HepG2 (cell line): Measurements from ENCODE around the gene CCDC38. TPM values are rescaled to one million over a fixed set of nuclear protein-coding genes. Genes with fewer than 3 reads are reported as not detected.

Source experiments
- ATAD3A ChIP-seq: sonication (generic); formaldehyde crosslinking; IDR thresholded peaks from 2 replicates; pipeline ENCODE4 v1.4.0; 2020; ENCODE audit warnings: missing genetic modification reagents
- BORCS8-MEF2B ChIP-seq: sonication (generic); formaldehyde crosslinking; IDR thresholded peaks from 2 replicates; pipeline ENCODE4 v1.8.0; 2022; ENCODE audit warnings: mild to moderate bottlenecking, missing genetic modification reagents
- HDAC1 ChIP-seq: sonication (generic); formaldehyde crosslinking; IDR thresholded peaks from 2 replicates; pipeline ENCODE4 v1.5.1; 2020; ENCODE audit warnings: mild to moderate bottlenecking, missing genetic modification reagents
- HMG20A ChIP-seq: IDR thresholded peaks from 2 replicates; pipeline ENCODE4 v1.6.1; 2016; ENCODE audit warnings: borderline replicate concordance
- KMT2A ChIP-seq: sonication (generic); formaldehyde crosslinking; IDR thresholded peaks from 2 replicates; pipeline ENCODE4 v1.4.0; 2020; ENCODE audit warnings: missing genetic modification reagents
- NFRKB ChIP-seq: fragments of 450-650 bp; IDR thresholded peaks from 2 replicates; pipeline ENCODE4 v1.6.1; 2017
- RARA ChIP-seq: IDR thresholded peaks from 2 replicates; pipeline ENCODE4 v1.6.1; 2016; ENCODE audit warnings: missing genetic modification reagents, missing compliant biosample characterization
- STAG1 ChIP-seq: sonication (generic); formaldehyde crosslinking; IDR thresholded peaks from 2 replicates; pipeline ENCODE4 v1.4.0; 2020; ENCODE audit warnings: missing genetic modification reagents
- ZNF10 ChIP-seq: sonication (generic); formaldehyde crosslinking; IDR thresholded peaks from 2 replicates; pipeline ENCODE4 v1.4.0; 2020; ENCODE audit warnings: mild to moderate bottlenecking, low read depth, missing genetic modification reagents, borderline replicate concordance
- ZNF564 ChIP-seq: sonication (generic); formaldehyde crosslinking; IDR thresholded peaks from 2 replicates; pipeline ENCODE4 v1.8.1; 2023; ENCODE audit warnings: mild to moderate bottlenecking, missing genetic modification reagents
- ZNF570 ChIP-seq: sonication (generic); formaldehyde crosslinking; IDR thresholded peaks from 2 replicates; pipeline ENCODE4 v1.4.0; 2020; ENCODE audit warnings: mild to moderate bottlenecking, missing genetic modification reagents, borderline replicate concordance
- ZNF589 ChIP-seq: sonication (generic); formaldehyde crosslinking; conservative IDR thresholded peaks from 2 replicates; pipeline ENCODE4 v1.8.0; 2022; ENCODE audit warnings: mild to moderate bottlenecking, moderate library complexity, missing genetic modification reagents
- ZNF674 ChIP-seq: sonication (generic); formaldehyde crosslinking; IDR thresholded peaks from 2 replicates; pipeline ENCODE4 v1.5.0; 2020; ENCODE audit warnings: low read depth, mild to moderate bottlenecking, missing genetic modification reagents
- ZNF891 ChIP-seq: sonication (generic); formaldehyde crosslinking; IDR thresholded peaks from 2 replicates; pipeline ENCODE4 v1.5.0; 2020; ENCODE audit warnings: mild to moderate bottlenecking, missing genetic modification reagents
- polyA plus RNA-seq, 8 experiments: library from polyadenylated mRNA; depleted of rRNA in 3 of 8; stranded (reverse) in 7 of 8; unstranded in 1 of 8; fragments of >200 nt; fragmentation: Illumina TruSeq in 4 of 8; extraction: Trizol in 4 of 8; gene quantifications; 2 replicates each; pipeline versions ENCODE4 v1.2.1 to v1.2.3, GENCODE V29; 2011 to 2016; ENCODE audit warnings: low read depth in 4 of 8, missing spikeins in 1 of 8, mixed read lengths in 1 of 8; ENCODE audit not compliant: insufficient read depth in 1 of 8
- total RNA-seq, 5 experiments: library from RNA; depleted of rRNA; stranded (reverse); fragments of >200 nt; fragmentation: Illumina TruSeq; extraction: Trizol; gene quantifications; 2 replicates each; pipeline ENCODE4 v1.2.3, GENCODE V29; 2016; ENCODE audit warnings: low read depth in 1 of 5
- TF ChIP-seq, protein P1 (sequence below): sonication (generic); formaldehyde crosslinking; IDR thresholded peaks from 2 replicates; pipeline ENCODE4 v1.4.0; 2020; ENCODE audit warnings: missing genetic modification reagents
- TF ChIP-seq, protein P2 (sequence below): sonication (generic); formaldehyde crosslinking; IDR thresholded peaks from 2 replicates; pipeline ENCODE4 v1.4.0; 2020; ENCODE audit warnings: low read depth, missing genetic modification reagents
- TF ChIP-seq, protein P3 (sequence below): IDR thresholded peaks from 2 replicates; pipeline ENCODE4 v1.6.1; 2016; ENCODE audit warnings: mild to moderate bottlenecking, missing biosample characterization, missing genetic modification reagents
- TF ChIP-seq, protein P4 (sequence below), 2 experiments: sonication (generic) in 1 of 2; formaldehyde crosslinking in 1 of 2; IDR thresholded peaks; 2 replicates each; pipeline versions ENCODE4 v1.4.0 to v1.6.1; 2018 to 2020; ENCODE audit warnings: missing genetic modification reagents in 2 of 2, borderline replicate concordance in 1 of 2, low read depth in 1 of 2, mild to moderate bottlenecking in 1 of 2, missing biosample characterization in 1 of 2
- TF ChIP-seq, protein P5 (sequence below): sonication (generic); formaldehyde crosslinking; IDR thresholded peaks from 2 replicates; pipeline ENCODE4 v1.4.0; 2020; ENCODE audit warnings: missing genetic modification reagents

Gene CCDC38
- total and polyA plus RNA-seq, 2 of the 13 experiments (the other 11 are each of a cell fraction or from before 2014, with no cell fraction given), result 0.24 to 0.32 TPM

DNA sequence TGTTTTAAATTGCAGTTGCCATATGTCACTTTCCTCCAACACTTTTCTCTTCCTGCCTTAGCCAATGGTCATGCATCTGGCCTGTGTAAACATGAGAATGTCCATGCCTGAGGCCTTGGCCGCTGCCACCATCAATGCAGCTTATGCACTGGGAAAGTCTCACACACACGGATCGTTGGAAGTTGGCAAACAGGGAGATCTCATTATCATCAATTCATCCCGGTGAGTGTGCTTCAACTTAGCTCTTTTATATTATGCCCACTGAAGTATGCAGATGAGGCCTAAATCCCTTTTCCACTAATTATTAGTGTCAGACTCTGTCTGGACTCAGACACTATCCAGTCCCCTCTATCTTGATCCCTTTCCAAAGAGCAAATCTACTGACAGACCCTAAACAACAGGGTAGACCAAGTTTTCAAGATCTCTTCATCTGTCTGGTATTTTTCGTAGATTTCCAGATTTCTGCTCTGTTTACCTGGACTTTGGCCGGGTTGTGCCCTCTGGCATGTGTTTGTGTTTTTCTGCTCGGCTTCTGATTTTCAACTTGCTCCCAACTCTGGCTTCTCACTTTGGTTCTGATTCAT lies 24.0 kb upstream of the CCDC38 start (continued):
- TF ChIP-seq, protein P1, sequence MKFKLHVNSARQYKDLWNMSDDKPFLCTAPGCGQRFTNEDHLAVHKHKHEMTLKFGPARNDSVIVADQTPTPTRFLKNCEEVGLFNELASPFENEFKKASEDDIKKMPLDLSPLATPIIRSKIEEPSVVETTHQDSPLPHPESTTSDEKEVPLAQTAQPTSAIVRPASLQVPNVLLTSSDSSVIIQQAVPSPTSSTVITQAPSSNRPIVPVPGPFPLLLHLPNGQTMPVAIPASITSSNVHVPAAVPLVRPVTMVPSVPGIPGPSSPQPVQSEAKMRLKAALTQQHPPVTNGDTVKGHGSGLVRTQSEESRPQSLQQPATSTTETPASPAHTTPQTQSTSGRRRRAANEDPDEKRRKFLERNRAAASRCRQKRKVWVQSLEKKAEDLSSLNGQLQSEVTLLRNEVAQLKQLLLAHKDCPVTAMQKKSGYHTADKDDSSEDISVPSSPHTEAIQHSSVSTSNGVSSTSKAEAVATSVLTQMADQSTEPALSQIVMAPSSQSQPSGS (CRISPR knock-in tag), result peak; percentile 44; the same call in 1 of the 2 replicates
- TF ChIP-seq, protein P2, sequence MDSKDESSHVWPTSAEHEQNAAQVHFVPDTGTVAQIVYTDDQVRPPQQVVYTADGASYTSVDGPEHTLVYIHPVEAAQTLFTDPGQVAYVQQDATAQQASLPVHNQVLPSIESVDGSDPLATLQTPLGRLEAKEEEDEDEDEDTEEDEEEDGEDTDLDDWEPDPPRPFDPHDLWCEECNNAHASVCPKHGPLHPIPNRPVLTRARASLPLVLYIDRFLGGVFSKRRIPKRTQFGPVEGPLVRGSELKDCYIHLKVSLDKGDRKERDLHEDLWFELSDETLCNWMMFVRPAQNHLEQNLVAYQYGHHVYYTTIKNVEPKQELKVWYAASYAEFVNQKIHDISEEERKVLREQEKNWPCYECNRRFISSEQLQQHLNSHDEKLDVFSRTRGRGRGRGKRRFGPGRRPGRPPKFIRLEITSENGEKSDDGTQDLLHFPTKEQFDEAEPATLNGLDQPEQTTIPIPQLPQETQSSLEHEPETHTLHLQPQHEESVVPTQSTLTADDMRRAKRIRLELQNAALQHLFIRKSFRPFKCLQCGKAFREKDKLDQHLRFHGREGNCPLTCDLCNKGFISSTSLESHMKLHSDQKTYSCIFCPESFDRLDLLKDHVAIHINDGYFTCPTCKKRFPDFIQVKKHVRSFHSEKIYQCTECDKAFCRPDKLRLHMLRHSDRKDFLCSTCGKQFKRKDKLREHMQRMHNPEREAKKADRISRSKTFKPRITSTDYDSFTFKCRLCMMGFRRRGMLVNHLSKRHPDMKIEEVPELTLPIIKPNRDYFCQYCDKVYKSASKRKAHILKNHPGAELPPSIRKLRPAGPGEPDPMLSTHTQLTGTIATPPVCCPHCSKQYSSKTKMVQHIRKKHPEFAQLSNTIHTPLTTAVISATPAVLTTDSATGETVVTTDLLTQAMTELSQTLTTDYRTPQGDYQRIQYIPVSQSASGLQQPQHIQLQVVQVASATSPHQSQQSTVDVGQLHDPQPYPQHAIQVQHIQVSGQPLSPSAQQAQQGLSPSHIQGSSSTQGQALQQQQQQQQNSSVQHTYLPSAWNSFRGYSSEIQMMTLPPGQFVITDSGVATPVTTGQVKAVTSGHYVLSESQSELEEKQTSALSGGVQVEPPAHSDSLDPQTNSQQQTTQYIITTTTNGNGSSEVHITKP, result peak; percentile 82; the same call in 1 of the 2 replicates
- no peak for TF ChIP-seq NFRKB
- TF ChIP-seq, protein P3, sequence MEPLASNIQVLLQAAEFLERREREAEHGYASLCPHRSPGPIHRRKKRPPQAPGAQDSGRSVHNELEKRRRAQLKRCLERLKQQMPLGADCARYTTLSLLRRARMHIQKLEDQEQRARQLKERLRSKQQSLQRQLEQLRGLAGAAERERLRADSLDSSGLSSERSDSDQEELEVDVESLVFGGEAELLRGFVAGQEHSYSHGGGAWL (CRISPR knock-in tag), result no peak
- TF ChIP-seq ZNF891 (CRISPR knock-in tag), result no peak
- no peak for TF ChIP-seq ZNF10 (CRISPR knock-in tag)
- TF ChIP-seq ZNF564 (CRISPR knock-in tag), result no peak
- TF ChIP-seq RARA (CRISPR knock-in tag), result peak; percentile 88
- no peak for TF ChIP-seq ZNF674
- no peak for TF ChIP-seq ZNF570 (CRISPR knock-in tag)
- no peak for TF ChIP-seq ZNF589 (CRISPR knock-in tag)
- TF ChIP-seq KMT2A, result no peak
- TF ChIP-seq BORCS8-MEF2B, result no peak
- peak; percentile 5; the same call in 1 of the 2 replicates for TF ChIP-seq STAG1 (CRISPR knock-in tag)
- TF ChIP-seq, protein P4, sequence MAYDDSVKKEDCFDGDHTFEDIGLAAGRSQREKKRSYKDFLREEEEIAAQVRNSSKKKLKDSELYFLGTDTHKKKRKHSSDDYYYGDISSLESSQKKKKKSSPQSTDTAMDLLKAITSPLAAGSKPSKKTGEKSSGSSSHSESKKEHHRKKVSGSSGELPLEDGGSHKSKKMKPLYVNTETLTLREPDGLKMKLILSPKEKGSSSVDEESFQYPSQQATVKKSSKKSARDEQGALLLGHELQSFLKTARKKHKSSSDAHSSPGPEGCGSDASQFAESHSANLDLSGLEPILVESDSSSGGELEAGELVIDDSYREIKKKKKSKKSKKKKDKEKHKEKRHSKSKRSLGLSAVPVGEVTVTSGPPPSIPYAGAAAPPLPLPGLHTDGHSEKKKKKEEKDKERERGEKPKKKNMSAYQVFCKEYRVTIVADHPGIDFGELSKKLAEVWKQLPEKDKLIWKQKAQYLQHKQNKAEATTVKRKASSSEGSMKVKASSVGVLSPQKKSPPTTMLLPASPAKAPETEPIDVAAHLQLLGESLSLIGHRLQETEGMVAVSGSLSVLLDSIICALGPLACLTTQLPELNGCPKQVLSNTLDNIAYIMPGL (CRISPR knock-in tag; IDR thresholded peaks at IDR 0.05; ENCODE audit: borderline replicate concordance in 1 of 2, low read depth in 1 of 2), result peak; percentile 31 to 35; a peak in 2 of 4 replicates
- no peak for TF ChIP-seq ATAD3A (CRISPR knock-in tag)
- TF ChIP-seq, protein P5, sequence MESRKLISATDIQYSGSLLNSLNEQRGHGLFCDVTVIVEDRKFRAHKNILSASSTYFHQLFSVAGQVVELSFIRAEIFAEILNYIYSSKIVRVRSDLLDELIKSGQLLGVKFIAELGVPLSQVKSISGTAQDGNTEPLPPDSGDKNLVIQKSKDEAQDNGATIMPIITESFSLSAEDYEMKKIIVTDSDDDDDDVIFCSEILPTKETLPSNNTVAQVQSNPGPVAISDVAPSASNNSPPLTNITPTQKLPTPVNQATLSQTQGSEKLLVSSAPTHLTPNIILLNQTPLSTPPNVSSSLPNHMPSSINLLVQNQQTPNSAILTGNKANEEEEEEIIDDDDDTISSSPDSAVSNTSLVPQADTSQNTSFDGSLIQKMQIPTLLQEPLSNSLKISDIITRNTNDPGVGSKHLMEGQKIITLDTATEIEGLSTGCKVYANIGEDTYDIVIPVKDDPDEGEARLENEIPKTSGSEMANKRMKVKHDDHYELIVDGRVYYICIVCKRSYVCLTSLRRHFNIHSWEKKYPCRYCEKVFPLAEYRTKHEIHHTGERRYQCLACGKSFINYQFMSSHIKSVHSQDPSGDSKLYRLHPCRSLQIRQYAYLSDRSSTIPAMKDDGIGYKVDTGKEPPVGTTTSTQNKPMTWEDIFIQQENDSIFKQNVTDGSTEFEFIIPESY, result no peak; the same call in 1 of the 2 replicates
- TF ChIP-seq HDAC1 (CRISPR knock-in tag), result peak; percentile 59; the same call in 1 of the 2 replicates
- TF ChIP-seq HMG20A (CRISPR knock-in tag), result peak; percentile 74; the same call in 1 of the 2 replicates
